EH (cell line): ENCODE results near the gene HNMT.
"Not testable (repeated sequence)": the region's sequence is repeated elsewhere in the genome, so short reads cannot be mapped to it uniquely, and the experiment has no call there.

ENCODE experiments used
- DNase-seq: peaks from one replicate; pipeline ENCODE4 v3.0.0-alpha.2; 2015; ENCODE audit warnings: low read depth

HNMT gene

GRCh38 chr2:137946227-137946626 lies 18.0 kb upstream of the HNMT start:
- no peak for DNase-seq

GRCh38 chr2:137947032-137947727 lies 17.1 kb upstream of the HNMT start:
- DNase-seq: no peak

GRCh38 chr2:137947728-137948336 lies 16.4 kb upstream of the HNMT start:
- peak; percentile 74 for DNase-seq

GRCh38 chr2:137948894-137949293 lies 15.4 kb upstream of the HNMT start:
- no peak for DNase-seq

GRCh38 chr2:137950238-137950637 lies 14.0 kb upstream of the HNMT start:
- no peak for DNase-seq

GRCh38 chr2:137951586-137951985 lies 12.7 kb upstream of the HNMT start:
- DNase-seq: peak; percentile 82

GRCh38 chr2:137952586-137953129 lies 11.6 kb upstream of the HNMT start:
- no peak for DNase-seq

GRCh38 chr2:137955536-137955935 lies 8.7 kb upstream of the HNMT start:
- no peak for DNase-seq

- DNase-seq: peak; percentile 93
Observed at GRCh38 chr2:137957033-137957432, 7.2 kb upstream of the HNMT start.

- no peak for DNase-seq
Observed at GRCh38 chr2:137959166-137959565, 5.1 kb upstream of the HNMT start.

- DNase-seq: peak; percentile 22
Observed at GRCh38 chr2:137960223-137960622, 4.0 kb upstream of the HNMT start.

- DNase-seq: no peak
Observed at GRCh38 chr2:137961602-137962001, 2.7 kb upstream of the HNMT start.

GRCh38 chr2:137963535-137964065 lies 673 bp upstream of the HNMT start:
- DNase-seq: no peak

GRCh38 chr2:137964859-137965459 lies 686 bp downstream of the HNMT start:
- no peak for DNase-seq

- DNase-seq: no peak
Observed at GRCh38 chr2:137966043-137966442, 1.8 kb downstream of the HNMT start.

GRCh38 chr2:137967042-137967441 lies 2.8 kb downstream of the HNMT start:
- DNase-seq: no peak

GRCh38 chr2:137968477-137969417 lies 4.5 kb downstream of the HNMT start:
- no peak for DNase-seq

GRCh38 chr2:137969418-137969765 lies 5.1 kb downstream of the HNMT start:
- peak; percentile 89 for DNase-seq

GRCh38 chr2:137969876-137970275 lies 5.6 kb downstream of the HNMT start:
- DNase-seq: no peak

- DNase-seq: not testable (repeated sequence)
Observed at GRCh38 chr2:137971259-137971658, 7.0 kb downstream of the HNMT start.

- no peak for DNase-seq
Observed at GRCh38 chr2:137973280-137973679, 9.0 kb downstream of the HNMT start.
